ENCODE data around the gene DAAM1.
A peak's percentile ranks its signal among the peaks of the same experiment; 100 is the strongest.

The DAAM1 gene

GRCh38 chr14:59317798-59318505, 129.5 kb downstream of the DAAM1 start:
- Mint-ChIP-seq H3K4me1 (peaks cover 37% of the 10 kb centered on the region), H3K27ac (no peak overlapping the region)

DNA sequence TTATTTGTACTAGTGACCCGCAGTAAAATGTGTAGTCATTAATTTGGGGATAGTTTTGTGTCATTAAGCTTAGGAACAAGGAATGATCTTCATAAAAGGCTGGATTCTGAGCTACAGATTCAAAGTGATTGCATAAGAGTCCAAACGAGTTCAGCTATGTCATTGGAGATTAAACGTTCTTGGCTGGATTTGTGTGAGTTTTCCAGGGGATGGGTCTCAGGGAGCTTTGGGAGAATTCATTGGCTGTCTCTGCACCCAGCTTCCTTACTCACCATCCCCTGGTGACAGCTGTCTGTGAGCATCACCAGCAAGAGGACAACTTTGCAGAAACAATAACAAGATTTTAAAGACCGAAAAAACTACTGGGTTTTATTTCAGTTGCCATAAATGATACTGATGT, 130.4 kb downstream of the DAAM1 start:
- Mint-ChIP-seq H3K27me3 (no peaks in the 10 kb centered on the region), H3K4me3 (no peak overlapping the region), H3K4me1 (peaks cover 32% of the 10 kb centered on the region), H3K9me3 (no peaks in the 10 kb centered on the region), H3K36me3 (peaks cover 14% of the 10 kb centered on the region), H3K27ac (no peak overlapping the region)
- DNase-seq (ENCODE audit: low spot score in 2 of 2): no peak
- no peak for ATAC-seq (ENCODE audit: low read depth)

More at GRCh38 chr14:59317798-59318505, 129.5 kb downstream of the DAAM1 start:
- Mint-ChIP-seq H3K9me3 (no peaks in the 10 kb centered on the region), H3K27me3 (no peaks in the 10 kb centered on the region), H3K4me3 (no peak overlapping the region), H3K36me3 (peaks cover 10% of the 10 kb centered on the region)
- no peak for DNase-seq (ENCODE audit: low spot score in 2 of 2)
- no peak for ATAC-seq (ENCODE audit: low read depth)

DNA sequence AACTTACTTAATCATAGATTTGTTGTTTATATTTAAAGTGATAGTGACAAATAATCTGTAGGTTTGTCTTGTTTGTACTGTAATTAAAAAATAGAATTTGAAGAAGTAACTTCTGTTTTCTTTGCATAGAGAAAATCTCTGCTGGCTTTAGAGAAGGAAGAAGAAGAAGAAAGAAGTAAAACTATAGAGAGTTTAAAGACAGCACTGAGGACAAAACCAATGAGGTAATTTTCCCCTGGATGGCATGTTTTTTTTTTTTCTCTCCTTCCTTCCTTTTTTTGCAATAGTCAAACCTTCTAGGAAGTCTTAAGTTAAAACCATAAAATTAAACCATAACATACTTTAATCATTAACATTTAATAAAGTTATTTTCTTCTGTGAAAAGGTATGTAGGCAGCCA, 131.9 kb downstream of the DAAM1 start:
- peaks cover 19% of the 10 kb centered on the region for H3K36me3 Mint-ChIP-seq
- no peak overlapping the region for H3K4me3 Mint-ChIP-seq
- DNase-seq (ENCODE audit: low spot score in 2 of 2): no peak
- no peak for ATAC-seq (ENCODE audit: low read depth)
- no peaks in the 10 kb centered on the region for H3K9me3 Mint-ChIP-seq
- H3K27me3 Mint-ChIP-seq: no peaks in the 10 kb centered on the region
- H3K27ac Mint-ChIP-seq: peak overlapping the region; percentile 72
- H3K4me1 Mint-ChIP-seq: peaks cover 30% of the 10 kb centered on the region

GRCh38 chr14:59320763-59321625, 132.5 kb downstream of the DAAM1 start:
- H3K36me3 Mint-ChIP-seq: peaks cover 23% of the 10 kb centered on the region
- peak overlapping the region; percentile 12 for H3K4me3 Mint-ChIP-seq
- DNase-seq (ENCODE audit: low spot score in 2 of 2) (no peak), ATAC-seq (ENCODE audit: low read depth) (no peak)
- H3K4me1 Mint-ChIP-seq: peaks cover 26% of the 10 kb centered on the region
- peak overlapping the region; percentile 72 for H3K27ac Mint-ChIP-seq
- H3K9me3 Mint-ChIP-seq: no peaks in the 10 kb centered on the region
- no peaks in the 10 kb centered on the region for H3K27me3 Mint-ChIP-seq

DNA sequence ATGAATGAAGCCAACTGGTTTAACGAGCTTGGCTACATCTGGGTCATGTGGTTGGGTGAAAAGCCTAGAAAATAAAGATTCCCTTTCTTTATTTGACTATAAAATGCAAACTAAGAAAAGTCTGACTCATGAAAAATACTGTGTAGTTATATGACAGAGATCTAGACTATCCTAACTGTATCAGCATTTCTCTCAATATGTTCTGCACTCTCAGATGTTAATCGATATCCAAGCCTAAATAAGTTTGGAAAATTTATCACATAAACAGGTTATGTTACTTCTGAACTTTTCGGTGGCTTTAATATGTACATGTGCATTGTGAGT, 133.1 kb downstream of the DAAM1 start:
- Mint-ChIP-seq H3K27ac (no peak overlapping the region), H3K27me3 (no peaks in the 10 kb centered on the region), H3K4me1 (peaks cover 22% of the 10 kb centered on the region), H3K9me3 (no peaks in the 10 kb centered on the region), H3K36me3 (peaks cover 27% of the 10 kb centered on the region), H3K4me3 (no peak overlapping the region)
- no peak for DNase-seq (ENCODE audit: low spot score in 2 of 2)
- no peak for ATAC-seq (ENCODE audit: low read depth)

- H3K27ac Mint-ChIP-seq: peak overlapping the region; percentile 11
- H3K36me3 Mint-ChIP-seq: peaks cover 40% of the 10 kb centered on the region
- no peak overlapping the region for H3K4me3 Mint-ChIP-seq
- no peak for DNase-seq (ENCODE audit: low spot score in 2 of 2)
- no peaks in the 10 kb centered on the region for H3K27me3 Mint-ChIP-seq
- peaks cover 17% of the 10 kb centered on the region for H3K4me1 Mint-ChIP-seq
- no peaks in the 10 kb centered on the region for H3K9me3 Mint-ChIP-seq
- no peak for ATAC-seq (ENCODE audit: low read depth)
Observed at GRCh38 chr14:59325906-59326305, 137.4 kb downstream of the DAAM1 start.

DNA sequence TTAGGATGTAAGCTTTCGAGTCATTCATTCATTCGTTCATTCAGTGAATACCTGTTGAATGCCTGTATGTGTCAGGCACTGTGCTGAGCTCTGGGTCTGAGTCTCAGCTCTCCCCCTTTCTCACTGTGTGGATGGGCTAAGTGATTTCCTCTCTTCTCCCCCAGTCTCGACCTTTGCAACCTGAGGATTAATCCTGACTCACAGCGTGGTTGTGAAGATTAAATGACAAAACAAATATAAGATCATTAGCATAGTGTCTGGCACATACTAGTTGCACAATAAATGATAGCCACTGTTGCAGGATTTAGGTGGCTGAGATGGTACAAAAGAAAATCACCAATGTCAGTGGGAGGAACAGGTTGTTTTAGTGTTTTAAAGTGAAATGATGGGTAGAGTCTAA, 140.0 kb downstream of the DAAM1 start:
- no peaks in the 10 kb centered on the region for H3K27me3 Mint-ChIP-seq
- H3K9me3 Mint-ChIP-seq: no peaks in the 10 kb centered on the region
- H3K4me3 Mint-ChIP-seq: no peak overlapping the region
- DNase-seq (ENCODE audit: low spot score in 2 of 2): no peak
- H3K27ac Mint-ChIP-seq: peak overlapping the region; percentile 38
- peaks cover 13% of the 10 kb centered on the region for H3K4me1 Mint-ChIP-seq
- peaks cover 48% of the 10 kb centered on the region for H3K36me3 Mint-ChIP-seq
- ATAC-seq (ENCODE audit: low read depth): no peak

DNA sequence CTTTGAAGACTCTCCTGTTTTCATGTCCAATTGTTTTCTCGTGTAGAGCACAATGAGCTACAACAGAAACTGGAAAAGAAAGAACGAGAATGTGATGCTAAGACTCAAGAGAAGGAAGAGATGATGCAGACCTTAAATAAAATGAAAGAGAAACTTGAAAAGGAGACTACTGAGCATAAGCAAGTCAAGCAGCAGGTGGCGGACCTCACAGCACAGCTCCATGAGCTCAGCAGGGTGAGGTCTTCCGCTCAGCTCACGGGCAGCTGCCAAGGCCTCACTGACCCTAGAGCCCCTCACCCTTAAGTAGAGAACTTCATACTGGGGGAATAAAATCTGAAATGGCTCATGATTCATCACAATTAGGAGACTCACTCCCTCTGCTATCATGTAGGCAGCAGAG, 142.0 kb downstream of the DAAM1 start:
- ATAC-seq (ENCODE audit: low read depth): peak; percentile 95
- H3K36me3 Mint-ChIP-seq: peaks cover 46% of the 10 kb centered on the region

DNA sequence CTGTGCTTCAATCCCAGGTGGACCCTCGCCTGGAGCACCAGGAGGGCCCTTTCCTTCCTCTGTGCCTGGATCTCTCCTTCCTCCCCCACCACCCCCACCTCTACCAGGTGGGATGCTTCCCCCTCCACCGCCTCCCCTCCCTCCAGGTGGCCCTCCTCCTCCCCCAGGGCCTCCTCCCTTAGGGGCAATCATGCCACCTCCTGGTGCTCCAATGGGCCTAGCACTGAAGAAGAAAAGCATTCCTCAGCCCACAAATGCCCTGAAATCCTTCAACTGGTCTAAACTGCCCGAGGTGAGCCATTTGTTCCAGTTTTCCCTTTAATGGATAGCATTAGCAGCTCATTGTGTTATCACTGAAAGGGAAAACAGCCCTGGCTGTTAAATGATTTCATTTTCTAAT, 142.8 kb downstream of the DAAM1 start:
- Mint-ChIP-seq H3K4me3 (no peak overlapping the region), H3K4me1 (peaks cover 10% of the 10 kb centered on the region), H3K9me3 (no peaks in the 10 kb centered on the region), H3K27me3 (no peaks in the 10 kb centered on the region), H3K27ac (no peak overlapping the region), H3K36me3 (peaks cover 40% of the 10 kb centered on the region)
- ATAC-seq (ENCODE audit: low read depth): no peak
- DNase-seq (ENCODE audit: low spot score in 2 of 2): no peak

More for the DNA sequence above, 142.0 kb downstream of the DAAM1 start:
- DNase-seq (ENCODE audit: low spot score in 2 of 2): no peak
- Mint-ChIP-seq H3K9me3 (no peaks in the 10 kb centered on the region), H3K27ac (peak overlapping the region; percentile 88), H3K27me3 (no peaks in the 10 kb centered on the region), H3K4me3 (peak overlapping the region; percentile 57), H3K4me1 (peaks cover 10% of the 10 kb centered on the region)

GRCh38 chr14:59332727-59333126, 144.3 kb downstream of the DAAM1 start:
- H3K9me3 Mint-ChIP-seq: no peaks in the 10 kb centered on the region
- DNase-seq (ENCODE audit: low spot score in 2 of 2): no peak
- H3K4me1 Mint-ChIP-seq: peaks cover 10% of the 10 kb centered on the region
- no peaks in the 10 kb centered on the region for H3K27me3 Mint-ChIP-seq
- peaks cover 40% of the 10 kb centered on the region for H3K36me3 Mint-ChIP-seq
- H3K4me3 Mint-ChIP-seq: no peak overlapping the region
- ATAC-seq (ENCODE audit: low read depth): no peak
- H3K27ac Mint-ChIP-seq: no peak overlapping the region

GRCh38 chr14:59333235-59333634, 144.8 kb downstream of the DAAM1 start:
- H3K27ac Mint-ChIP-seq: no peak overlapping the region
- ATAC-seq (ENCODE audit: low read depth): no peak
- peaks cover 42% of the 10 kb centered on the region for H3K36me3 Mint-ChIP-seq
- no peaks in the 10 kb centered on the region for H3K9me3 Mint-ChIP-seq
- H3K27me3 Mint-ChIP-seq: no peaks in the 10 kb centered on the region
- DNase-seq (ENCODE audit: low spot score in 2 of 2): no peak
- H3K4me1 Mint-ChIP-seq: peaks cover 10% of the 10 kb centered on the region
- H3K4me3 Mint-ChIP-seq: no peak overlapping the region

- Mint-ChIP-seq H3K36me3 (peaks cover 41% of the 10 kb centered on the region), H3K9me3 (no peaks in the 10 kb centered on the region)
Observed at GRCh38 chr14:59333668-59334067, 145.2 kb downstream of the DAAM1 start.

GRCh38 chr14:59334253-59334652, 145.8 kb downstream of the DAAM1 start:
- ATAC-seq (ENCODE audit: low read depth) (no peak), DNase-seq (ENCODE audit: low spot score in 2 of 2) (no peak)
- Mint-ChIP-seq H3K27ac (no peak overlapping the region), H3K36me3 (peaks cover 39% of the 10 kb centered on the region), H3K4me3 (no peak overlapping the region), H3K4me1 (peaks cover 4% of the 10 kb centered on the region), H3K27me3 (no peaks in the 10 kb centered on the region), H3K9me3 (no peaks in the 10 kb centered on the region)

More at GRCh38 chr14:59333668-59334067, 145.2 kb downstream of the DAAM1 start:
- DNase-seq (ENCODE audit: low spot score in 2 of 2) (no peak), ATAC-seq (ENCODE audit: low read depth) (no peak)
- Mint-ChIP-seq H3K4me1 (peaks cover 7% of the 10 kb centered on the region), H3K27ac (no peak overlapping the region), H3K27me3 (no peaks in the 10 kb centered on the region), H3K4me3 (no peak overlapping the region)

GRCh38 chr14:59336098-59336497, 147.6 kb downstream of the DAAM1 start:
- Mint-ChIP-seq H3K36me3 (peaks cover 42% of the 10 kb centered on the region), H3K27me3 (no peaks in the 10 kb centered on the region), H3K9me3 (no peaks in the 10 kb centered on the region), H3K27ac (no peak overlapping the region), H3K4me3 (no peak overlapping the region), H3K4me1 (no peaks in the 10 kb centered on the region)
- DNase-seq (ENCODE audit: low spot score in 2 of 2) (no peak), ATAC-seq (ENCODE audit: low read depth) (no peak)

All from memory B cell (primary cell).